Fibroblast of skin of right biceps (primary cell): ENCODE results near the gene SMIM45.
A peak's percentile ranks its signal among the peaks of the same experiment; 100 is the strongest.

Source experiments
- DNase-seq: peaks from one replicate; pipeline ENCODE4 v3.0.0-alpha.2; 2013

The SMIM45 gene

DNA sequence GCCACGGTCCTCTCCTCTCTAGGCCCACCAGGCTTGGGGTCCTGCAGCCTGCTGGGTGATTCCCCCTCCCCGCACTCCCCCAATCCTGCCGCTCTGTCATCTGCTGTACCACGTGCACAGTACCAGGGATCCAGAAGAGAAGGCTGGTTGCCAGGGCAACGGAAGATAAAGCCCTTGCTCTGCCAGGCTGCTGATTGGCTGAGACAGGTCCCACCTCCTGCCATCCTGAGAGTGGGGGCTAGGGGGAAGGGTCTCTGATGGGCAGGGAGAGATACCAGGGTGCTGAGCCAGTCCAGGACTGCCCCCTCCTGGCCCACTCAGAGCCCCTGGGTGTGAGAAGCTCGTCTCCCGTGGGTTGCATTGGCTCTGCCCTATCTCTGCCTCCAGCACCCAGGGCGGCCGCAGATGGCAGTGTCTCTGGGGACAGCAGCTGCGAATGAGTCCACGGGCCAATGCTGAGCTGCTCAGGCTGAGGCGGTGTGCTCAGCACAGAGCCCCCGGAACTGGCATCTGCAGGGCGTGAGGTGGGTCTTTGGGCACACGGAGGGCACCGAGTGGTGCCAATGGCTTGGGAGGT lies at the start of gene SMIM45:
Gene SMIM45 (plus strand): TSS at position 253 of the 577 bp plus-strand sequence.
- DNase-seq, result no peak

DNA sequence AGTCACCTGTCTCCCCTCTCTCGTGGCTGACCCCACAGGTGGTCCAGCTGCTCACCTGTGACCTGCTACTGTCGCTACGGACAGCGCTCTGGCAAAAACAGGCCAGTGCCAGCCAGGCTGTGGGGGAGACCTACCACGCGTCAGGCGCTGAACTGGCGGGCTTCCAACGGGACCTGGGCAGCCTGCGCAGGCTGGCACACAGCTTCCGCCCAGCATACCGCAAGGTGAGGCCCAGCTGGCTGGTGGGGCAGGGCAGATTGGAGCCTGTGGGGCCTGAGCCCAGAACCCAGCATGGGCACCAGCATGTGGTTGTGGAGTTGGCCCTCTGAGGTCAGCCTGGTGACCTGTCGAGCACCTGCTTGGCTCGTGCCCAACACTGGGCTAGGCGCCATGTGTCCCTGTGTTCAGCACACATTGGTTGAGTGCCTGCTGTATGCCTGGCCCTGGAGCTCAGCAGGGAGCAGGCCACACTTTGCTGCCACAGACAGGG lies 49.0 kb upstream of the SMIM45 start:
- DNase-seq, result no peak

DNA sequence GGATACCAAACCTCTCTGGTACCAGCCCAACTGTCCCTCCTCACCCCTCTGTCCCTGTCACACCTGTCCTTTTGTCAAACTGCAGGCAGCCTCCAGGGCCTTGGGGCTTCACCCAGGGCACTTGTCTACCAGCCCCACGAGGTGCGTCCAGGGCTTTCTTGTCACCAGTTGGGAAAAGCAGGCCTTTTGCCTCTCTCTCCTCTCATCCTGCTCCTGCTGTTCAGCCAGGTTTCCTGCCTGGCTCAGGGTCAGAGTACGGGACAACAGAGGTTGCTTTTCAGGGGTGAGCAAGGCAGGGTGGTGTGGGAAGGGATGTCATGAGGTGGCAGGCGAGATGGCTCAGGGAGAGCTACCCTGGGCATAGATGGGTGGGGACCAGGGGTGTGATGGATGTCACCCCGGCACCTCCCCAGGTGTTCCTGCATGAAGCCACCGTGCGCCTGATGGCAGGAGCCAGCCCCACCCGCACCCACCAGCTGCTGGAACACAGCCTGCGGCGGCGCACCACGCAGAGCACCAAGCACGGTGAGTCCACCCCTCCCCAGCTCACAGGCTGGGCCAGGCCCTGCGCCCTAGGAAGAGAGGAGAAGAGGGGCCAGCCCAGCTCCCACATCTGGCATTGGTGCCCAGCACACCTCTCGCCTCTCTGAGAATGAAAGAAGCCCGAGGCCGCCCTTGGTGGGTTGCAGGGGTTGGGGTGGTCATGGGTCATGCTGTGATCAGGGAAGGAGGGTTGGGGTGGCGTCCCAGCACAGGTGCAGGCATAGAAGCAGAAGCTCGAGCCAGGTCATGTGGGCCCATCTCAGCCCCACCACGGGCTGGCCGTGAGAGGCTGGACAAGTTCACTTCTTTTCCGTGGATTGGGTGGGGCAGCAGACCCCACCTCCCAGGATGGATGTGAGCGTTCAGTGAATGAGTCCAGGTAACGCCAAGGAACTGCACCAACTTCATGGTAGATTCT lies 47.2 kb upstream of the SMIM45 start:
- DNase-seq, result no peak

DNA sequence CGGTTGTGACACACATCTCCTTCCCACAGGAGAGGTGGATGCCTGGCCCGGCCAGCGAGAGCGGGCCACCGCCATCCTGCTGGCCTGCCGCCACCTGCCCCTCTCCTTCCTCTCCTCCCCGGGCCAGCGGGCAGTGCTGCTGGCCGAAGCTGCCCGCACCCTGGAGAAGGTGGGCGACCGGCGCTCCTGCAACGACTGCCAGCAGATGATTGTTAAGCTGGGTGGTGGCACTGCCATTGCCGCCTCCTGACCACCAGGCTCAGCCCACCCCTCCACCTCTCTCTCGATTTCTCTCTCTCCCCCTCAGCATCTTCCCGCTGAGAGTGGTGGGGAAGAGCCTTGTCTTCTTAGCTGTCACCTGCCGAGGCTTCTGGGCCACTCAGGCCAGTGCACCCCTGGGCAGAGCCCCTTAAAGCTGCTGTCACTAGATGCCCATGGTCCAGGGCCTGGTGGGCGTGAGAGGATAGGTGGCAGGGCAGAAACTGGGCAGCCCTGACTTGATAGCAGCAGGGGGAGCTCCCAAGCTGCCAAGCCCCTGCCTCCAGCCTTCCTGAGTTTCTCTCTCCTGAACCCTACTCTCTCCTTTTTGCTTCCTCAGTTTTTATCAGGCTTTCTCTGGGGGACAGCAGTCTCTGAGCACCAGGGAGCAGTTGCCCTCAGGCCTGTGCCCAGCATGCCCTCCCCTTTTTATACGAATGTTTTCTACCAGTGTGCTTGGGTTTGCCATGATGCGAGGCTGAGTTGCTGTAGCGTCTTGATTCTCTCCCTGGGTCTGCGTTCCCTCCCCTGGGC lies 46.3 kb upstream of the SMIM45 start:
- no peak for DNase-seq

DNA sequence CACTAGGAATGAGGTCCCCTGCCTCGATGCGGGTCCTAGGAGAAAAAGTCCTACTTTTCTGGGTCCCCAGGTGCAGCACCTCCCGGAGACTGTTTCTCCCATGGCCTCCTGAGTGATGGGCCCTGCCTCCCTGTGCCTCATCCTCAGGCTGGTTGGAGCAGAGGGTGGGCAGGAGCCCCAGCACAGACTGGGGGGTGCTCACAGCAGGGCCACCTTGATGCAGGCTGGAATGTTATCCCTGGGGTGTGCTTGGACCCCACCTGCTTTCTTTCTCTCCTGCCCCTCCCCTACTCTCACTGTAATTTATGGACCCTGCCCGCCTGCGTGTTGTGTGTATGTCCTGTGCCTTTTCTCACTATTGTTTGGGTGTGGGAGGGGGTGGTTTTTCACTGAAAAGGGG lies 45.1 kb upstream of the SMIM45 start:
- DNase-seq, result no peak

DNA sequence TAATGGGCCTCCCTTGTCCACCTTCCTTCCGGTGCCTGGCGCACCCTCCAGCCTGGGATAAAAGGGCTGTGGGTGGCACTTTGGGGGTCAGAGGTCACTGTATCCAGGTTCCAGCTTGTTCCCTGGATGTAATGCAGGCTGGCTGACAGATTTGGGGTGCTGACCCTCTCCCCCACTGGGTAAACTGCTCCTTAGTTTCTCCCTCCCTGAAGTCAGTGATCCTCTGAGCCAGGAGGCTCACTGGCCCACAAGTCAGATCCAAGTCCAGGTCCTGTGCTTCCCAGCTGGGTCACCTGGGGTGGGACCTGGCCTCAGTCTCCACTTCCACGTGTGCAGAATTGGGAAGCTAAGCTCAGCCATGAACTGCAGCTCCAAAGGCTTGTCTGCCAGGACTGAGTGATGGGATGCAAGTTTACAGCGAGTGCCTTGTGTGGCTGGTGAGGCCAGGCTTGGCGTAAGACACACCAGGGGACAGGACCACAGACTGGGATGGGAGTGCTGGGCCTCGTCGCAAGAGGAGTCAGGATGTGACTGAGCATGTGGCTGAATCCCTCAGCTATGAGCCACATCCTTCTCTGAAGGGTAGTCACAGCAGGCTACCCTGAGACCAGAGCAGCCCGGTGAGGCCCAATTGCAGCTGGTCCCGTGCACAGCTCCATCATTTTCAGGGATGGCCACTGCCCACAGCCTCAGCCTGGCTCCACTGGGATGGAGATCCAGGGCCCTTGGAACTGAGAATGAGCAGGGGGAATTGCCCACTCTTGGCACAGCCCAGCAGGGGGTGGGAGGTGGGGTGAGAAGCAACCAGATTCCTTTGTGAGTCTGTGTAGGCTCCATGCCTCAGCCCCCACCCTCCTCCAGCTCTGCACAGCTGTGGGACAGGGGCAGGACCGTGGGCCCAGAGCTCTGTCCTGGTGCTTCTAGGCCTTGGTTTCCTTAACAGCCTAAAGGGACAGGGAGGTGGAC lies 44.2 kb upstream of the SMIM45 start:
- peak; percentile 12 for DNase-seq

DNA sequence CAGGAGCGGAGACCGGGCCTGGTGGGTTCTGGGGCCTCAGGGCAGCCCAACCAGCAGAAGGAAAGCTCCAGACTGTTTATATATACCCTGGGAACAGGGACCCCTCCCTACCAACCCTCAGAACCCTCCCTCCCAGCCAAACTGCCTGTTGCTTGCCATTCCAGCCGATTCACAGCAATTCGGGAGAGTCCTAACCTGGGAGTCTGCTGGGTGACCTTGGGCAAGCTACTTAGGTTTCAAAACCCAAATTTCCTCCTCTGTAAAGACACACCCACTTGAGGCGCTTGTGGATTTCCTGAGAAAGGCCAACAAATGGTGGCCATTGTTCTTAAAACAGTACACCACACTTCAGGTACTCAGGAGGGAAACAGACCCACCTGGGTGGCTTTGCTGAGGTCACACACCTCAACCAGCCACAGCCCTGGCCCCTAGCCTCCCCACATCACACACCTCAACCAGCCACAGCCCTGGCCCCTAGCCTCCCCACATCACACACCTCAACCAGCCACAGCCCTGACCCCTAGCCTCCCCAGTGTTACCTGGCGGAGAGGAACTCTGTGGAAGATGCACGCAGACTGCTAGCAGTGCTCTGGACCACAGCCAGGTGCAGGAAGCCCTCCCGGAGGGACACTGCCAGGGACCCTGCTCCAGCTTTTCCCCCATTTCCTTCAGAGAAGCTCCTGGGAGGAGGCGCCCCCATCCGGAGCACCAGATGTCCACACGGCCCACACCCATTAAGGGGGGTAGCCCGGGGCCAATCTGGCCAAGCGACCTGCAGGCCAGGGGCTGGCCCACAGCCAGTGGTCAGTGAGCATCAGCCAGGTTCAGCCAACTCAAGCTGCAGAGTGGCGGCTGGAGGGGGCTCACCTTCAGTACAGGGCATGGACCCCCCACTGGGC lies 43.3 kb upstream of the SMIM45 start:
- DNase-seq, result no peak

DNA sequence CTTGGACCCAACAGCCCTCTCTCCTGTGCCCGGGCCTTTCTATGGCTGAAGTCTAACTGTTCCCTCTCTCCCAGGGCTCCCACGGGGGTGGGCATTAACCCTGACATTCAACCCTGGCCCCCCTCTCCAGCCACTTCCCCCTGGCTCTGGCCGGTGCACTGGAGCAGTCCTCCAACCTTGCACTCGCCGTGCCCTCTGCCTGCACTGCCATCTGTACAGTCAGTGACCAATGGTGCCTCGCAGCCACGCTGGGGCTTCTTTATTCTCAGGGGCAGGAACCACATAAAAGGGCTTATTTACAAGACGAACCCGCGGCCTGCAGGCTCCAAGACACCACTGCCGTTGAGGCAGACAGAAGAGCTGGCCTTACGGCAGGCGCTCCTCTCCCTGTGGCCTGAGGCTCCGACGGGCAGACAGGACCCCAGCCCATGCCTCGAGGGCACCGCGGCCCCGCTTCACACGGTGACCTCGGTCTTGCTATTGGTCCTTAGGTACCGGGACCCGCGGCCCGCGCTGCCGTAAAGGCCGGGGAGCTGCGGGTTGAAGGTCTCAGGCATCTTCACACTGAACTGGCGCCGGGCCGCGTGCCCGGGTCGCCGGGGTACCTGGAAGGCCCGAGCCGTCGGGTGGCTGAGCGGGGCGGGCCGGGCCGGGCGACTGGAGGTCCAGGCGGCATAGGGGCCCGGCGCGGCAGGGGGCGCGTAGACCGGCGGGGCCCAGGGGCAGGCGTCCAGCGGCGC lies 42.5 kb upstream of the SMIM45 start:
- no peak for DNase-seq

DNA sequence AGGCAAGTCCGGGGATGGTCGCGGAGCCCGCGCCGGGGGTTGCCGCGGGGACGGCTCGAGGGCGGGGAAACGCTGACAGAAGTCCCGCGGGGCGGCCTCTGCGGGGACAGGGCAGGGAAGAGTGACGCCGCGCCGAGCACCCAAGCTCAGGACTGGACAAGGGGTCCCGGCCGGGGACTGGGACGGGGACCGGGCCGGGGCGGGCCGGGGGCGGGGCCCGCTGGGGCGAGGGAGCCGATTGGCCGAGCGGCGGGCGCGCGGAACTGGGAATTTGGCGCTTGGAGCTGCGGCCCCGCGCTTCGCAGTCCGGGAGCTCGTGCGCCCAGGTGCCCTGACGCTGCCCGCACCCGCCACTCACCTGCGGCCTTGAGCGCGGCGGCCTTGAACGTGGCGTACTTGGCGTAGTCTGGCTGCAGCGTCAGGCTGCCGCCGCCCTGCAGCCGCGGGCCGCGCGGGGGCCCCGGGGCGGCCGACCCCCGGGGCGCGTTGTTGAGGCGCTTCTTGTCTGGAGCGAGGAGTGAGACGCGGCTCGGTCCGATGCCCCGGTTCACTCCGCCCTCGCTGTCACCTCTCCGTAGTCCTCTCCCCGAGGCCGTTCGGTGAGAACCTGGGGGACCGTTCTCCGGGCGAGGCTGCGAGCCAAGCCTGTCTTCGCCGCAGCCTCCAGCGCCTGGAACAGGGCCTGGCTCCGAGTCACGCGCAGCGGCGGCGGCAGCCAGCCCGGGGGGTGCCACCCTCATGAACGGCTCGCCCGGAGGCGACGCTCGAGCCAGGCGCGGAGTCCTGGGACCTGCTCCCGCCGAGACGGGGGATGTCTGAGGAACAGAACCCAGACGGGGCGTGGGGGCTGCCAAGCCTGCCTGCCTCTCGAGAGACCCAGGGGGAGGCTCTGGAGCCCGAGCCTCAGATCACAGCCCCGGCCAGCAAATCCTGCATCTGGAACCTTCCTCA lies 41.6 kb upstream of the SMIM45 start:
- DNase-seq, result peak; percentile 14

DNA sequence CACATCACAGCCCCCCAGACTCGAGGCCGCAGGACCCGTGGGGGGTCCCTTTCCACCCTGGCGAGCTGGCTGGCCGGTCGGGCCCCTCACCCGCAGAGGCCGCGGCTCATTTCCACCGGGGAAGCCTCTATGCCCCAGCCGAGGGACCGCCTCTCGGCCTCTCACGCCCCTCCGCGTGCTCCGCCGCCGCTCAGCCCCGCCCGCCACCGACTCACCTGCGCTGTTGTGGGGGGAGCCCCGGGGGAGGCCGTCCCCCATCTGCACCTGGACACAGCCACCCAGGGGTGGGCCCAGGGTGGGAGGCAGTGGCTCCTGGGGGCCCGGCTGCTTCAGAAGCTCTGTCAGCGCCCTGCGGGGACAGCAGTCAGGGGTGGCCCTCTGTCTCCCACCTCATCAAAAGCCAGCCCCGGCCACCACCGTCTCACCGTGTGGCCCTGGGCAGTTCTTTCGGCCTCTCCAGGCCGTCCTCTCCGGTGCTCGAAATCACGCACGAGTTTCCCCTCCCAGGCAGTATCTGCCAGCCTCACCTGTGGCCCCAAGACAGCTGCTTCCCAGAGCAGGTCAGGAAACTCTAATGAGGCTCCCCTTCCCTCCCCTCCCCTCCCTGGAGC lies 40.8 kb upstream of the SMIM45 start:
- no peak for DNase-seq

DNA sequence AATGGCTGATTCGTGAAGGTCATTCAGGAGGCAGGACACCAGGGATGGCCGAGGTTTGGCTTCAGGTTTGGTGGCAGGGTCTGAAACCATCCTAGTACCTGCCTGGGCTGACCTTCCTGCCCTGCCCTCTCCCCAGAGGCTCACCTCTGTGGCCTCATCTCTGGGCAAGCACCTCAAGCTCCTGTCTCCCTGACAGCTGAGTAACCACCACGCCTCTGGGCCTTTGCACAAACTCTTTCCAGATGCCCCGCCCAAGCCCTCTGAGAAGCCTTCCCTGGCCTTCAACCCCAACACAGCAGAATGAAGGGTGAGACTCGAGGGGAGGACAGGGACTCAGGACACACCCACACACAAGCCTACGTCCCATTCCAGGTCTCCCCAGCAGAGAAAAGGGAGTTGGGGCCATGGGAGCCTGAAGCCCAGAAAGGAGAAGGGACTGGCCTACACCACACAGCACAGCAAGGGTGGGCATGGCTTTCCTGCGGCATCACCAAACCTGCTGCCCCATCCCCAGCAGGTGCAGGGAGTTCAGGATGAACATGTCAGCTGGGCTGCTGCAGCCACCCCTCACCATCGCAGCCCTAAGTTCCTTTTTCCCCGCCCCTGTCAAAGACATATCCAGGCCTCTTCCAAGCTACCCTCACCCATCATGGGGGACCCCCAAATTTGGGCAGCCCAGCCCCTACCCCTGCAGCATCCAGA lies 39.5 kb upstream of the SMIM45 start:
- no peak for DNase-seq

DNA sequence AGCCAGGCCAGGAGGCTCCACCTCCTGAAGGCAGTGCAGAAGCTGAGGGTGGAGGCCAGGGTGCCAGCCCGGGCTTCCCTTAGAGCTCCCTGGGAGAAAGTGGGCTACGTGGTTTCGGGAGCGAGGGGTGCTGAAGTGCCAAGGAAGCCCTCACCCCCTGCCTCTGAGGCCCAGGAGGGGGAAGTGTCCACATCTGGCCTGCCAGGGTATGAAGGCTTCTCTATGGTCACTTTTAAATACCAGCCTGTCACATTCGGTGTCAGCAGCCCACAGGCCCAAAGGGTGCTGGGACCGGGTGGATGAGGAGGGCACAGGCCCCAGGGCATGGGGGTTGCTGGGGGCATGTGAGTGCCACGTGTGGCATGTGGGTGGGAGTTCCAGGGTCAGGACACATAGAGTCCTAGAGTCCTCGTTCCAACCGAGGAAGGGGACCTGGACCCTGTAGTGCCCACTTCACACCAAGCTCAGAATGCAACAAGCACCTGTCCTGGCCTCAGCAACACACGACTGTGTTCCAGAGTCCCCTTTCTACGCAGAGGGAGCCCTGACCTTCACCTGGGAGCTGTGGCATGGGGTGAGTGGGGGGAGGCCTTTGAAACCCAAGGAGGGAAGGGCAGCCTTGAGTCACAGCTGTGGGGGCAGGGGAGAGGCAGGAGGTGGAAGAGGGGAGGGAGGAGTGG lies 38.8 kb upstream of the SMIM45 start:
- DNase-seq, result no peak

DNA sequence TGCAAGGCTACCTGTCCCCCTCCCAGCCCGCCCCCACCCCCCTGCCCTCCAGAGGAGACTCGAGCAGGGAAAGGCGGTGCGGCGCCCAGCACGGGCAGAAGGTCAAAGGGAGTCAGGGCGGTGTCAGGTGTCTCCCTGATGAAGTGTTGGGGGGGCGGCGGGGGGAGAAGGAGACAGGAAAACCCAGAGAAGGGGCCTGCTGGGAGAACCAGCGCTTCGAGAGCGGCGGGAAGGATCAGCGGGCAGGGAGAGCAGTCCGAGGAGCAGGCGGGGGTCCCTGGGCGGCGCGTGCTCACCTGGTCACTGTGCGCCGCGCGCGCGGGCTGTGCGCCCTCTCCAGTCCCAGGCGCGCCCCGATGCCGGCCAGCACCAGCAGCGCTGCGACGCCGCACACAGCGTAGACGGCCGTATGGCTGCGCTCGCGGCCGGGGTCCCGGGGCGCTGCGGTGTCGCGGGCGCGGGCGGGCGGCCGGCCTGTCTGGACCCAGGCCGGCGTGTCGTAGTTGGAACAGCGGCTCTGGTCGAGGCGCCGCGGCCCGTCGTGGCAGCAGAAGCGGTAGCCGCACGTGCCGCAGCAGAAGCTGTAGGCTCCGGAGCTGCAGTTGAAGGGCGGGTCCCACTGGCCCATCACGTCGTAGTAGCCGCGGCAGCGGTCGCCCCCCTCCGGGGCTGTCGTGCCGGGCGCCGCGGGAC lies 38.0 kb upstream of the SMIM45 start:
- no peak for DNase-seq

DNA sequence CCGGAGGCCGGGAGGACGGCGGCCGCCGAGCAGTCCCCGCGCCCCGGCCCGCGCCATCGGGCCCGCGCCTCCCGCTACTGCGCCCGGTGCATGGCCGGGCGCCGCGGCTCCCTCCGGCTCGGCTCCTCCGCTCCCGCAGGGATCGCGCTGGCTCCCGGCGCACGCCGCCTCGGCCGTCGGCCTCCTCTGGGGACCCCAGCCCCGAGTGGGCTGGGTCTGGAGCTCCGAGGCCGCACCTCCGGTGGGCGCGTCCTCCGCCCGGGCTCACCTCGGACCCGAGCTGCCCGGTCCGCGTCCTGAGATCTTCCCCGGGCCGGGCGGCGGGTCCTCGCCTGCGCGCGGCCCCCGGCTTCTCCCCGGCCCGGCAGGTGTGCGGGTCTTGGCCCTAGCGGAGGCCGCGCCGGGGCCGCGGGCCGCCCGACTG lies 37.3 kb upstream of the SMIM45 start:
- no peak for DNase-seq

DNA sequence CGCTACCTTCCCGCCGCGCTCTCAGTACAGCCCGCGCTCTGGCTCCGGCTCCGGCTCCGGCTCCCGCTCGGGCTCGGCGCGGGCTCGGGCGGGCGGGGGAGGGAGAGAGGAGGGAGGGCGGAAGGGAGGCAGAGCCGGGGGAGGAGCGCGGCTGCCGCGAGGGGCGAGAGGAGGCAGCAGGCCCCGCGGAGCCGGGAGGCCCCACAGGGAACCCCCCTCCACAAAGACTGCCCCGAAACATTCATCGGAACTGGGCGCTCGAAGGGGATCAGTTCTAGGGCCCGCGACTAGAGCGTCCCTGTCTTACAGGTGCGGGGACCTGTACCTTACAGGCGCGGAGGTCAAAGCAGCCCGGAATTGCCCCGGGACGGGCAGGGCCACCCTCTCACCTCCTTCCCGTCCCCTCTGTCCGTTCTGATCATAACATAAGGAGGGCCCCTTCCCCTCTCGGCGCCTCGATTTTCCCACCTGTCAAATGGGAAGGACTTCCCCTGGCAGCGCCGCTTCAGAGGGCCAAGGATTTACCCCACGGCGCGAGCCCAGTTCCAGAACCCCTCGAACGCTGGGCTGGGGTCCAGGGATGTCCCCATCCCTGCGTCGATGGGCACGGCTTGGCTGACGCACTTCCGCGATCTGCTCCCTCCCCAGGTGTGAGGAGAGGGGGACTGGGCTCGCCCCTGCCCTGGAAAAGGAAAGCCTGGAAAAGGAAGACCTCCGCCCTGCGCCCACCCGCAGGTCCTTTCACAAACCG lies 36.7 kb upstream of the SMIM45 start, which contains the start of gene SHISA8:
Gene SHISA8 (minus strand): TSS at position 40 of the 751 bp plus-strand sequence. CDS start 407 bp downstream, outside the sequence.
- peak; percentile 29 for DNase-seq
